ENCODE results near the gene SNORC. TPM values are rescaled to one million over a fixed set of nuclear protein-coding genes. Genes with fewer than 3 reads are reported as not detected.

Gene SNORC
- total RNA-seq, 4 donors from 2014 or later = 0.45 to 2.5 (median 1.4) TPM

GRCh38 chr2:232873292-232873908, 3.3 kb downstream of the SNORC start:
- no peak for TF ChIP-seq POLR2A (IDR thresholded peaks at IDR 0.05; ENCODE audit: low read depth)
- no peak for DNase-seq (ENCODE audit: extremely low spot score)
- 87% methylated on average over 3 of the region's 14 CpGs for WGBS
- H3K27ac ChIP-seq (replicated peaks in 1 of 4) = no peak overlapping the region
- H3K9me3 ChIP-seq = no peaks in the 10 kb centered on the region
- no peaks in the 10 kb centered on the region for H3K36me3 ChIP-seq
- H3K27me3 ChIP-seq = peaks cover 0 to 39% (median 13%) of the 10 kb centered on the region in 4 donors
- no peak overlapping the region for H3K4me3 ChIP-seq
- intact Hi-C loops (cut with DNase I) = no loop called here
- H3K4me1 ChIP-seq = peaks cover 4 to 18% (median 18%) of the 10 kb centered on the region in 4 donors

GRCh38 chr2:232873909-232874641, 4.0 kb downstream of the SNORC start:
- Histone ChIP-seq H3K27me3 (peaks cover 0 to 39% (median 13%) of the 10 kb centered on the region in 4 donors), H3K4me1 (peaks cover 4 to 18% (median 18%) of the 10 kb centered on the region in 4 donors), H3K27ac (replicated peaks in 1 of 4) (no peak overlapping the region), H3K9me3 (no peaks in the 10 kb centered on the region), H3K4me3 (no peak overlapping the region), H3K36me3 (no peaks in the 10 kb centered on the region)
- WGBS = 77% methylated on average over 6 of the region's 6 CpGs
- TF ChIP-seq POLR2A (IDR thresholded peaks at IDR 0.05; ENCODE audit: low read depth) (no peak), EP300 (IDR thresholded peaks at IDR 0.05) (no peak), CTCF (IDR thresholded peaks at IDR 0.05) (no peak), POLR2AphosphoS5 (IDR thresholded peaks at IDR 0.05) (no peak)
- intact Hi-C loops (cut with DNase I) = no loop called here
- no peak for DNase-seq (ENCODE audit: extremely low spot score)

- 87% methylated on average over 3 of the region's 16 CpGs for WGBS
- DNase-seq (ENCODE audit: extremely low spot score) = no peak
- no peak overlapping the region for H3K4me3 ChIP-seq
- H3K9me3 ChIP-seq = no peaks in the 10 kb centered on the region
- H3K4me1 ChIP-seq = peaks cover 4 to 18% (median 18%) of the 10 kb centered on the region in 4 donors
- H3K36me3 ChIP-seq = no peaks in the 10 kb centered on the region
- TF ChIP-seq POLR2A (IDR thresholded peaks at IDR 0.05; ENCODE audit: low read depth) = no peak
- TF ChIP-seq EP300 (IDR thresholded peaks at IDR 0.05) = no peak
- TF ChIP-seq POLR2AphosphoS5 (IDR thresholded peaks at IDR 0.05) = no peak
- TF ChIP-seq CTCF (IDR thresholded peaks at IDR 0.05) = no peak
- no peak overlapping the region for H3K27ac ChIP-seq (replicated peaks in 1 of 4)
- intact Hi-C loops (cut with DNase I) = no loop called here
- peaks cover 0 to 39% (median 13%) of the 10 kb centered on the region in 4 donors for H3K27me3 ChIP-seq
Observed at GRCh38 chr2:232874677-232875223, 4.7 kb downstream of the SNORC start.

- Histone ChIP-seq H3K4me3 (peak overlapping the region; percentile 50 to 56 (median 54)), H3K27ac (replicated peaks in 1 of 4) (no peak overlapping the region), H3K27me3 (peaks cover 0 to 39% (median 13%) of the 10 kb centered on the region in 4 donors), H3K36me3 (no peaks in the 10 kb centered on the region), H3K9me3 (no peaks in the 10 kb centered on the region), H3K4me1 (peaks cover 4 to 18% (median 18%) of the 10 kb centered on the region in 4 donors)
- 59% methylated on average over 8 of the region's 37 CpGs for WGBS
- intact Hi-C loops (cut with DNase I) = no loop called here
- no peak for DNase-seq (ENCODE audit: extremely low spot score)
- no peak for TF ChIP-seq EP300 (IDR thresholded peaks at IDR 0.05)
- TF ChIP-seq CTCF (IDR thresholded peaks at IDR 0.05) = no peak
- TF ChIP-seq POLR2A (IDR thresholded peaks at IDR 0.05; ENCODE audit: low read depth) = no peak
- TF ChIP-seq POLR2AphosphoS5 (IDR thresholded peaks at IDR 0.05) = no peak
Observed at GRCh38 chr2:232875256-232876121, 5.4 kb downstream of the SNORC start.
